GM18870 (cell line): ENCODE data around the gene RAI2.

ENCODE experiments used
- ATAC-seq: cut with Tn5 transposase; IDR thresholded peaks from one replicate; pipeline ENCODE4 v1.9.1; 2021; ENCODE audit warnings: moderate library complexity; ENCODE audit not compliant: unreplicated experiment

The RAI2 gene

DNA sequence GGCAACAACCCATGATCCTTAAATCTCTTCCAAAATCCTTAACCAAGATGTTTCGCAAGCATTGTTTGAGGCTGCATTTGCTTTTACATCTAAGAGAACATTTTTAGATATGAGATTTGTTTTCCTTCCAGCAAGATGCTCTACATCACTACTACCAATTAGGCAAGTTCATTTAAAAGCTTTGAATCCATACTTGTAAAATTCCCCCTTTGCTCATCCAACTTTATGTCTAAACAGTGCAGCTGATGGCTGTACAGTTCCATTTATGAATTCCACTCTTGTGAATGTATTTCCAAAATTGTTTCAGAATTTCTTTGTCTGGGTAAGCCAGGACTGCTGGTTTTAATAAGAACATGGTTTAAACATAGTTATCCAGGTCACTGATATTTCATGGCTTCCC lies 31.5 kb downstream of the RAI2 start:
- ATAC-seq, result no peak

DNA sequence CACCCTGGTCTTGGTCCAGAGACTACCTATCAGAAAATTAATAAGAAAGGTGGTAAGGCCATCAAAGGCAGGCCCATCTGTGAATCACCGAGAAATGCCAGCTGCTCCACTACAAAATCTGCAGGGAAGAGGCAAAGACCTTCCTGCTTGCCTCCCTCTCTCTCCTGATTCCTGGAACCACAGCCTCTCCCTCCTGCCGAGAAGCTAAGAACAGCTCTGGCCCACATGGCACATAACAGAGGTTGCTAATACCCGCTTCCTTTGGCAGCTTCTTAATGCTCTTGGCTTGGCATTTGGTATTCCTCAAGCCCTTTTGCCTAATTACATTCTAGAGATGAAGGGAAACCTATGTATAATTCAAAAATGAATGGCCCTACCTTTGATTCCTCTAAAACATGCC lies 32.9 kb downstream of the RAI2 start:
- ATAC-seq, result no peak

DNA sequence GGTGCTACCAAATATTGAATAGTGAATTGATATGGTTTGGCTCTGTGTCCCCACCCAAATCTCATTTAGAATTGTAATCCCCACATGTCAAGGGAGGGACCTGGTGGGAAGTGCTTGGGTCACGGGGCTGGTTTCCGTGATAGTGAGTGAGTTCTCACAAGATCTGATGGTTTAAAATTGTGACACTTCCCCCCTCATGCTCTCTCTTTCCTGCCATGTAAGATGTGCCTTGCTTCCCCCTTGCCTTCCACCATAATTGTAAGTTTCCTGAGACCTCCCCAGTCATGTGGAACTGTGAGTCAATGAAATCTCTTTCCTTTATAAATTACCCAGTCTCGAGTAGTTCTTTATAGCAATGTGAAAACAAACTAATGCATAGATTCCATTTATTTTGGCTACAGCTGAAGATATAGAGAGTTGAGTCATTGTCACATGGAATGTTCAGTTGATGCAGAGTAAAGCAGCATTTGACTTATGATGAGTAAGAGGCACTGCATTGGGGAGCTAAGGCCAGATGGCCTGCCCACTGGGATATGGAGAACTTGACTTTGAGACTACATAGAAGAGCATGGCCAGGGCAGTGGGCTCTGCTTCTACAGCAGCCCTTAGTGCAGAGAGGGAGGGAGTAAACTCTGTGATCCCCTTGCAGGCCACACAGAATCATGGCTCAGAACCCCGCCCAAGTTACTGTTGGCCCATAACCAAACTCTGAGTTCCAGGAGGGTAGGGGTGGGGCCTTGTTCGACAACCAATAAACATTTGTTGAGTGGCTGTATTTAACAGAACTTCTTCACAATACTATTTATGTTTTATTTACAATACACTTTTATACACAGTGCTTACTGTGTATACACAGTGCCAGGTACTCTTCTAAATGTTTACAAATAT lies 34.2 kb downstream of the RAI2 start:
- ATAC-seq, result no peak

DNA sequence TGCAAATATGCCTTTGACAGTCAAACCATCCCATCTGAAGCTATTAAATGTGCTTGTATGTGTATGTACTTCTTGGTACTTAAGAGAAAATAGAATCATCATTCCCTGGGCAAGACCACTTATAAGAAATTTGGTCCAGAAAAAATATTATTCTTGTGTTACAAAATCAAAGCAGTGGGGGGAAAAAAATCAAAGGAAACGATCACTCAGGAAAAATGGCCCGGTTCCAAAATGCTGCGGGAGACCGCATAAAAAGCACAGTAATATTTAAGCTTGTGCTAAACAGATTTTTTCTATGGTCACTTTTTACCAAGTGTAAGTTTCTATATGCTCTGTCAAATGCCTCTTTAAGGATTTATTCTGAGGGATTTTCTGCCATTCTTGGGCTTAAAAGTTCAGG lies 36.1 kb downstream of the RAI2 start:
- ATAC-seq, result no peak

DNA sequence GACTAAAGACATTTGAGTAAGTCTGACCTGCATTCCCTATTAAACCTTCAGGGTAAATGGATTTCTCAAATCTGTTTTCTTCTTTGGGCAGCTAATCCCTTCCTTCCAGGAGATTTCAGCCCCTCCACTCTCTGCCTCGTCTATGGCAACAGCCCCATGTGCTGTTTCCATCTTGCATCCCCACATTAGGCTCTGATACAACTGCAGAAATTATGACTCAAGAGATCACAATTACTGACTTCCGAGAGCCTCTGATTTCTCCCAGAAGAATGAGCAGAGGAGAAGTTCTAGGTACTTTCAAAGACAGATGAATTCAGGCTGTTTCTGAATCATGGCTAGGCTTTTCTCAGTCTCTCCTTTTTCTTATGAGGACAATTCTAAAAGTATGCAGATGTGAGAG lies 38.7 kb downstream of the RAI2 start:
- no peak for ATAC-seq

DNA sequence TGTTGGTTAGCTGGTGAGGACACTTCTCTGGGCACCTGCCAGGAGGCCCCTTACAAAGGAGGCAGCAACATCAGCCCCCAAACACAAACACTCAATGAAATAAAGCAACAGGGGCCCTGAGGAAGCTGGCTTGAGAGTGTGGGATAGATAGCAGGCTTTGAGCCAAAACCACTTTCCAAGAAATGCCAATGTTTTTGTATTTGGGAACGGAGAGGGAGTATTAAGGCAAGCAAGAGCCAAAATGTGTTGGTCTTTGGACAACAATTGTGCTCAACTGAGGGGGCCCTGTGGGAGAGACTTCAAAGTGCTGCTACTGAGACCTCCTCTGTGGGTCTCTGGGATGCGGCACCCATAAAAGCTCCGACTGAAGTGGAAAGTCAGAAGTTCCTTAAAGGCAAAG lies 41.0 kb downstream of the RAI2 start:
- ATAC-seq, result no peak

DNA sequence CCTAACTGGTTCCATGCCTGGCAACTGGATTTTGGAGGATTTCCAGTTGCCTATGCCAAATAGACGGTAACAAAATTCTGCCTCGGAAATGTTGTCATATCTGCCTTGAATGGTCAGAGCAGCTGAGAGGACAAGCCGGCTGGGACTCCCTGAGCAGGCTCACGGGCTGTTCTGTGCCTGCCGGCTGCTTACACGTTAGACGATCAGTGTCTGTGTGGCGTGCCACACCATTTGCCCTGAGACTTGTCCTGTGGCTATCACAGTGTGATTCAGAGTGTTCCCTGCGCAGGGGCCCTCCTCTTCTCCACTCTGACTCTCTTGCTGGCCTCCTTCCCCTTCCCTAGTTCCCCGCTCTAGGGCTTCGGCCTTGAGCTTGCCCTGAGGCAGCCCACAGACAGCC lies 42.4 kb downstream of the RAI2 start:
- ATAC-seq, result no peak

DNA sequence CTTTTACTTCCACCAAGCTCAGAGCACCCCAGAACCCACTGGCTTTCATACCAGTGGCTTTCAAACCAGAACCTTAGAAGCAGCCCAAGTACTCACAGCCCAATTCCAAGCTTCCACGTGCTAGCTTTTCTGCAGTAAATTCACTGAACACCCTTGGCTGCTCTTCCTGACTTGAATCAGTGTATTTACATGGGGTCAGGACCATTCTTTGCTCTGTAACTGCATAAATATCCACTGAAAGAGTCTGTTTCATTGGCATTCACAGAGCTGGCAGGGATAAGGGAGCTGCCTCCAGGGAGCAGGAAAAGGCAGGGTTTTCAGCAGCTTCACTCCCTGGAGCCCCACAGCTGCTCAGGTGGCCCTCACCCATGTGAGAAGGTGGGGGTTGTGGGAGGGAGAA lies 43.8 kb downstream of the RAI2 start:
- ATAC-seq, result no peak

DNA sequence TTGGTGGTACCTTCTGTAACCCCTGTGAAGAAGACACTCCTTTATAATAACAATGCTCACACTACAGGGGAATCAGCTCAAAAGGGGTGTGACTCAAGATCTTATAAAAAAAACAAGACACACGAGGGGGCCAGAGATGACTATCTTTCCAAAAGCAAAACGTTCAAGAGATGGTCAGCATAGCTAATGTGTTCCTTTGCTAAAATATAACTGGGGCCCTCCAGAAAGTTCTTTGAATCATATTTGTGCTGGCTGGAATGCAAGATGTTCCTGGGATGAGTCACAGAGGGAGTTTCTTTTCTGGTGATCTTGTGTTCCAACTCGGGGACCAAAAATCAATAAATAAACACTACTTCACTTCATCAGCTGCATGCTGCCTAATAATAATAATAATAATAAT lies 46.5 kb downstream of the RAI2 start:
- no peak for ATAC-seq

DNA sequence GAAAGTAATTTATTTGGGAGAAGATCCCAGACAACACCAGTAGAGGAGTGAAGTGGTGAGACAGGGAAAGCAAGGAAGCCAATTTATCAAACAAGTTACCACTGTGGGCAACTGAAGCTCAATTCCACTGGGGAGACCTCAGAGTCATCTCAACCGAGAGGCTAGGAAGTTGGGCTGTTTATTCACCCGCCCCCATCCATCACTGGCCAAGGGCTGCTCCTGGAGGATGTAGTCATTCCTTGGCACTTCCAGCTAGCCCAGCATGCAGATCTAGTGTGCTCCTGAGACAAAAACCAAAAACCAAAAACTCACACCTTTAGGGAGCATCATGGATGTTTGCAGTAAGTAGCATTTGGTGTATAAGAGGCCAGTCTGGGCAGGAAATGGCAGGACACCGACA lies 47.0 kb downstream of the RAI2 start:
- no peak for ATAC-seq

DNA sequence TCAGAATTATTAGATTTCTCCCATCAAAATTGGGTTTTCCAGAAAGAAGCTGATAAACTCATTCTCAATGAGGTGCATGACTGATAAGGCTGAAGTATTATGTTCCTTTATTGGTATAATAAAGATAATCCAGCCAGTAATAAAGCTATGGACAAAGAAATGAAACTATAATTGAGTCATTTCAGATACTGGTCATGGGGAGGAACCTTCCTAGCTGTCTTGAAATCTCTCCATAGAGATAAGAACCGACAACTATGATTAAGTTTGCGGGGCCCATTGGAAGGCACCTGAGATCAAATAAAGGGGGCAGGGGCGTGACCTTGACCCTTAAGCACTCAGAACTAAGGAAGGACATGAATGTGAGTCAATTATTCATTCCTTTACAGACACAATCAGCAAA lies 47.8 kb downstream of the RAI2 start:
- ATAC-seq, result no peak

DNA sequence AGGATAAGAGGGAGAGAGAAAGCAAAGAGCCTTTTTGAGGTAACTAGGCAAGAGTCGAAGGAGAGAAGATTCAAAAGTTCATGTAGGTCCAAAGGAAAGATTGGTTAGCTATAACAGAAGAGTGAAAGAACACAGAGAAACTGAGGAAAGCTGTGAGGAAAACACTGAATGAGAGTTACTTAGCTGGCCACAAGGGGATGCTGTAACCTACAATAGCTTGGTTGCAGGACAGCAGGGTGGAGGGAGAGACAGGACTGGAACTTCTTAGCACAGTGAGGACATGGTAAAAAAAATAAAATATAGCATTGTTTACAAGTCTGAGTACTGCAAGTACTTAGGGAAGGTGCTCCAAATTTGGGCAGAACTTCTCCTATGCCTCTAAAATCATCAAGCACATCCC lies 48.3 kb downstream of the RAI2 start:
- no peak for ATAC-seq

DNA sequence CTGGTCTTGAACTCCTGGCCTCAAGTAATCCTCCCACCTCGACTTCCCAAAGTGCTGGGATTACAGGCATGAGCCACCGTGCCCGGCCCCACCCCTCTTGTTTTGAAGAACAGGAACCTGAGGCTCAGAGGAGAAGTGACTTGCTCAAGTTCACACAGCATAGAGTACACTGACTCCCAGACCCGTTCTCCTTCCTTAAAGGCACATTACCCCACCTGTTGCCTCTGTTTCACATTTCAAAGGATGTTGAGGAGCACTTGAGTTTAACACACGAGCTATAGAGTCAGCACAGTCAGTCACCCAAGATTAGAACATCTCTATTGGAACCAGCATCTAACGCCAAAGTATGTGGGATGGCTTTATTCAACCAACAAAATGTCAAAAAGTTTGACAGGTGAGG lies 51.1 kb downstream of the RAI2 start:
- ATAC-seq, result no peak

DNA sequence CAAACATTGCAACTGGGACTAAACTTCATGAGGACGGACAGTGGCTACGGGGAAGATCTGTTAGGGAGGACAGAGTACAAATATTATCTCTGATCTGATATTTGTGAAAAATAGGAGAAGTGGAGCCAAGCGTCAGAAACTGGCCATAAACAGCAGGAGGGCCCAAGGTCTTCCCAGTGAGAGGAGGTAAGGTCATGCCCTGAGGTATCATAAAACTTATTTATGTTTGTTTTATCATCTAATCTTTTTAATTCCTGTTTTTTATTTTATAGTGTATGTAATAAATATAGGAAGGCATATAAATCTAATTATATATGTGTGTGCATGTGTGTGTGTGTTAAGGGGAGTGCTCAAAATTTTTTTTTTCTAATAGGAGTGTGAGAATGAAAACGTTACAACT lies 51.8 kb downstream of the RAI2 start:
- ATAC-seq, result no peak

DNA sequence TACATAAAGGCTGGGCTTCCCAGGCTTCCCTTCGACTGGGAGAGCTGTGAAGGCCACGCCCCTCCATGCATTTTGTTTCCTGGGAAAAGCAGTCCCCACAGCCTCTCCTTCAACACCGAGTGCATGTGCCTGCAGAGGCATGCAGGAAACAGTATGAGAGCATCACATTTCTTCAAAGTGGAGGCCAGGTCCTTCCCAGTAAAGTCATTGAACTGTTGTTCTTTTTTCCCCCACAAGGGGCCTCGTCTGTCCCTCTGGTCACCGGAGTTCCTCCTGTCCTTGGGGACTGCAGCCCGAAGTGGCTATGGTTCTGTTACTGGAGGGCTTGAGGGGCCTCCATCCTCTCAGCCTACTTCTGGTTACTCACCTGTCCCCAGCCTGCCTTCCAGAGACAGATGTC lies 56.0 kb downstream of the RAI2 start:
- no peak for ATAC-seq

DNA sequence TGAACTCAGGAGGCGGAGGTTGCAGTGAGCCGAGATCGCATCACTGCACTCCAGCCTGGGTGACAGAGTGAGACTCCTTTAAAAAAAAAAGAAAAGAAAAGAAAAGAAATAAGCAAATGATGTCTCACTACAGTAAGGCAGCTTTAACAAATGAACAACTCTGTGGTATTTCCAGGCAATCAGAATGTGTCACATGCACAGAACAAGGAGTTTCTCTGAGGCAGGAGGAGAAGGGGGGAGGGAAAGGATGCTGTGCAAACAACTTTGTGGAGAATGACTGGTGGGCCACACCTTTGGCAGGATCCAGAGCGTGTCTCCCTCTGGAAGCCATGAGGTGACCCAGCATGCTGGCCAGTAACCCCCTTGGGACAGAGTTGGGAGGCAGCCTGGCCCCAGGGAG lies 57.6 kb downstream of the RAI2 start:
- ATAC-seq, result no peak

DNA sequence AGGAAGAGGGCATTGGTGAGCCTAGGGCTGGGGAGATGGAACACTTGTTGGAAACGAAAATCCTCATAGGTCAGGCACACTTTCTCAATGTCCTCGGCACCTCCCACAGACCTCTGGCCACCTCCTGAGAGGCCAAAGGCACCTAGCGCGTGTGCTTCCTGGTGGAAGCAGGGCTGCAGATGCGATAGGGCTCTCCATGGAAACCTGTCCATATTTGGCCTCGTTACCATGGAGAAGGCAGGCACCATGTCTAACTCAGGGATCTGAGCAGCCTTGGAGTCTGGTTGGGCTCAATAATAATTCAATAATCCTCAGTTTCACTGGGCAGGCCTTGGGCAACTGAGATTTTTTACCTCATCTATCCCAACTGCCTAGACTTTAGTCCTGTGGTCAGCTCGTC lies 58.3 kb downstream of the RAI2 start:
- ATAC-seq, result no peak

DNA sequence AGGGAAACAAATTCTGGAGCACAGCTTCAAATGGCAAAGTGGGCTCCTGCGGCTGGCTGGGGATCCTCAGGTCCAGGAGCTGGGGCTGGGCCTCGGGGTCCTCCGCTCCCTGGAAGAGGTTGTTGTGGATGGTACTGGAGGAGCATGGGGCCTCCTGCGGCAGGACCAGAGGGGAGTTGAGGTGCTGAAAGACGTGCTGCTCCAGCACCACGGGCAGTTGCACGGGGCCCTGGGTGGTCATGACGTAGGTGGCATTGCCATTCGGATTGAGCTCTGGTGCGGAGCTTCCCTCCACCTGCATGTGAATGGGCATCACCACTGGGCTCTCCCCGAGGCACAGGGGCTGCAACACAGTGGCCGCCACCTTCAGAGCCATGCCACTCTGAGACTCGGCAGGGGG lies 59.7 kb downstream of the RAI2 start:
- no peak for ATAC-seq

DNA sequence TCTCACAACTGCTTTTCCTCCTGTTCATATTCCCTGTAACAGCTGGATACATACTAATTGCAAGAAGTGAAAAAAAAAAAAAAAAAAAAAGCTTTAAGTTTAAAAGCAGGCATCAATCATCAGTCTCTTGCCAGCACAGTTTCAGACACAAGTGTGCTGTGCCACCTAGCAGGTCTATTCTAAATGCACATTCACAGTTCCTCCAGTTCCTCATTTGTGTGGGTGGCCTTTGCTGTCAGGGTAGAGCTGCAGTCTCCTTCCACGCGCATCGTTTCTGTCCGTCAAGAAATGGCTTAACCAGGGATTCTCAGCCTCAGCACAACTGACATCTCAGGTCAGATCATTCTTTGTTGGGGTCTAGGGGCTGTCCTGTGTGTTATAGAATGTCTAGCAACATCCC lies 62.2 kb downstream of the RAI2 start:
- no peak for ATAC-seq

DNA sequence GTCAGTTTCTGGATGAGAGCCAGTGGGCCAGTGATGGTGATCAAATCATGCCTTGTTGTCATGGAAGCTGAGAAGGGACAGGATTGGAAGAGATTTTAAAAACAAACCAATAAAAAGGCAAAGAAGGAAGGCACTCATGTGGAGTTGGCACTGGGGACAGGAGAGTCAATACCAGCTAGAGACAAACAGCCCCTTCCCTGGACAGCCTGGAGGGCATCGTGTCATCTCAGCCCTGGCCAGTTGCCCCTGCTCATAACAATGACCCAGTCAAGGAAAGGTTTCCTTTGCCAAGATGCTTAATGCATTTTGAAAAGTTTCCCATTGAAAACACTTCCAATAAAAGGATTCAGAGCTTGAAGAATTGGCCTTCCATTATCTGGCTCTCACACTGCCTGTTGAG lies 68.3 kb downstream of the RAI2 start:
- ATAC-seq, result no peak

DNA sequence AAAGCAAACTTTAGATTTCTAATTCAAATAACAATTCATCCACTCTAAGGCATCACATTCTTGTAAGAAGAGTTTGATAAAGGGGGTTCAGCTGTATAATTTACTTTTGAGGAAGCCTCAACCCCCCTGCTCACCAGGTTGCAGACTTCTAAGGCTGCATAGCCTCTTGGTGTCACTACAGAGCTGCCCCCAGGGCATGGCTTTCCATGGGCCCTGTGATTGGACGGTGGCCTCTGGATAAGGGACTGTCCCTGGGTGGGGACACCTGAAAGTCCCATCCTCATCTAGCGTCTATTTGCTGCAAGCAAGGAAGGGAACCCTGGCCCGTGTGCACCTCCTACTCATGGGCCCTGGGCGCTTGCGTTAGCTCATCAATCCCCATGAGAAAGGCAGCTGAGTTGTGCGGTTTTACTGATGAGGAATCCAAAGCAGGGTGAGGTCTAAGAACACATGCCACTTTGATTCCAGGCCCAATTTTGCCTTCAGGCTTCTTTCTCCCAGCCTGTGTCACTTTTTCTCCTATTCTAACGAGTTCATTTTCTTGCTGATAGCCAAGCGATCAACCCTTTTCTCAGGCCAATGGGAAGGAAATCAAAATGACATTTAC lies 72.0 kb downstream of the RAI2 start:
- no peak for ATAC-seq

DNA sequence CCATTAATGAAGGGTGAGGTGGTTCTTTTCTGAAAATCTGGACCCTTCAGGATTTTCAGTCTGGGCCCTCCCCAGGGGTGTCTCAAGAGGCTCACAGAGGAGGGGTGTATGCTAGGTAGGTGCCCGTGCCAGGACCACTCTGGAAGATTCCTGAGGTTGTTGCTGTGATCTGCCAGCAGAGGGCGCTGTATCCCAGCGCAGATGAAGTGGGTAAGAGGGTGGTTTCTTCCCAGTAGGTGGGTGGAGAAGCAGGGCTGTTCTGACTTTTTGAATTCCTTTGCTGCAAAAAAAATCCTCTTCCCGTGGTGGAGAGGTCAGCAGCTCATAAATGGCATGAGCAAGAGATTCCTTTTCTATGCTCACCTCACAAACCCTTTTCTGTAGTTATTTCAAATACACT lies 72.7 kb downstream of the RAI2 start:
- no peak for ATAC-seq

DNA sequence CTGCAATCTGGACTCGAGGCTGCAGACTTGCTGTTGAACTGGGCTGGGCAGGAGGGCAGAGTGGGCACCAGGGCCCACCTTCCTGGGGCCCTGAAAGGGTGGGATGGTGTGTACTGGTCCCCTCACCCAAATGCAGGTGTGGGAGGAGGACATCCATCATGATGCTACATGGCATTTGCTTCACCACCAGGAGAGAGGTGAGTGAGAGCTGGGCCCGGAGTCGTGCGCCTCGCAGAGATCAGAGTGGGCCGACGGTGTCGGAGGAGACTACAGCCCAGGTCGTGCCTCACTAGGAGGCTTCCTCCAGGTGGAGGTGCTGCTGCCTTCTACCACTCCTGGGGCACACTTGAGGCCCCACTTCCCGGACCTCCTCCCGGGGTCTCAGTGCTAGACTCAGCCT lies 73.5 kb downstream of the RAI2 start:
- no peak for ATAC-seq
